Measurements from ENCODE around the gene FKBP8.
A peak's percentile ranks its signal among the peaks of the same experiment; 100 is the strongest.
"Not testable (repeated sequence)": the region's sequence is repeated elsewhere in the genome, so short reads cannot be mapped to it uniquely, and the experiment has no call there.

The FKBP8 gene

DNA sequence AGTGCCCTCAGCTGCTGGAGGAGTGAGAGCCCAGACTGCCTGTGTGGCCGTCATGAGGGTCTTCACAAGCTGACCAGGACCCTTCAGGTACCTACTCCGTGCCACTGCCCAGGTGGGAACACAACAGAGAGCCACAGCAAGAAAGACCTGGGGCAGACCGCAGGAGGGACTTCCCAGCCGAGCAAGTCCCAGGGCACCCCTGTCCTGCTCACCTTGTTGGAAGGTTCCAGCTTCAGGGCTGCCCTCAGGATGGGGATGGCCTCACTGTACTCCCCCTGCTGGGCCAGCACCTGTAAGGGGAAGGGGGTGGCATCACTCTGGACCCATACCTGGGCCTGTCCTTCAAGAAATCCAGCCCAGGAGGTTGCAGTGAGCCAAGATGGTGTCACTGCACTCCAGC, 10.3 kb downstream of the FKBP8 start:
- DNase-seq (ENCODE audit: low read depth): no peak
- Histone ChIP-seq H3K36me3 (ENCODE audit: control insufficient read depth, insufficient read depth, low read length, severe bottlenecking) (peaks cover 39% of the 10 kb centered on the region), H3K27me3 (replicated peaks; ENCODE audit: control insufficient read depth, insufficient read depth, low read length) (no peaks in the 10 kb centered on the region), H3K4me1 (ENCODE audit: control insufficient read depth, insufficient read depth, low read length) (no peaks in the 10 kb centered on the region), H3K4me3 (ENCODE audit: low read length) (no peak overlapping the region), H3K9ac (ENCODE audit: low read length) (no peak overlapping the region), H3K9me3 (ENCODE audit: control insufficient read depth, low read length) (no peaks in the 10 kb centered on the region)

DNA sequence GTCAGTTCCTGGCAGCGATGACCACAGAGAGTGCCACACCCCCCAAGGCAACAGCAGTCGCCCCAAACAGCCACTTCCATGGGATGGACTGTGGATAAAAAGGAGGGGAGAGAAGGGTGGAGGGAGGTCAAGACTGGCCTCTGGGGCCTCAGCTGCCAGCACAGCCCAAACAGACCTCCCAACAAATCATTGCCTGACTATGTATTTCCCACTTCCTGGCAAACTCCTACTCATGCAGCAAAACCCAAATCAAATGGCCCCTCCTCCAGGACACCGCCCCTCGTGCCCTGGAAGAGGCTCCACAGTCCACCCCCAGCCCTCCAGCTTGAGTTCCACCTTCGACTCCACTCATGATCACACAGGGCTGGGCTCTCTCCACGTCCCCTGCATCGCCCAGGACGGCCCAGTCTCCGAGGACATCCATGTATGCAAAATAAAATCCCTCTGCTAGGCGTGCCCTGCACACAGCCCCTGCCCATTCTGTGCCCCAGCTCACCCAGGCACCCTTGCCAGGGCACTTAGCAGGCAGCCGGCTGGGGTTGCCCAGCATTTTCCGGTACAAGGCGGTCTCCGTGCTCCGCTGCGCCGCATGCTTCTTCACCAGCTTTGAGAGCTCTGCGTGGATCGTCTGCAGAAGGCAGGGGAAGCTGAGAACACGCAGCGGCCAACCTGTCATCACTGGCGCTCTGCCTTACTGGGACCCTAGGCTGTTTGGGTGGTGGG, 11.0 kb downstream of the FKBP8 start:
- no peaks in the 10 kb centered on the region for H3K4me1 ChIP-seq (ENCODE audit: control insufficient read depth, insufficient read depth, low read length)
- DNase-seq (ENCODE audit: low read depth): no peak
- peaks cover 31% of the 10 kb centered on the region for H3K36me3 ChIP-seq (ENCODE audit: control insufficient read depth, insufficient read depth, low read length, severe bottlenecking)
- no peaks in the 10 kb centered on the region for H3K27me3 ChIP-seq (replicated peaks; ENCODE audit: control insufficient read depth, insufficient read depth, low read length)
- no peak overlapping the region for H3K9ac ChIP-seq (ENCODE audit: low read length)
- no peaks in the 10 kb centered on the region for H3K9me3 ChIP-seq (ENCODE audit: control insufficient read depth, low read length)
- no peak overlapping the region for H3K4me3 ChIP-seq (ENCODE audit: low read length)

DNA sequence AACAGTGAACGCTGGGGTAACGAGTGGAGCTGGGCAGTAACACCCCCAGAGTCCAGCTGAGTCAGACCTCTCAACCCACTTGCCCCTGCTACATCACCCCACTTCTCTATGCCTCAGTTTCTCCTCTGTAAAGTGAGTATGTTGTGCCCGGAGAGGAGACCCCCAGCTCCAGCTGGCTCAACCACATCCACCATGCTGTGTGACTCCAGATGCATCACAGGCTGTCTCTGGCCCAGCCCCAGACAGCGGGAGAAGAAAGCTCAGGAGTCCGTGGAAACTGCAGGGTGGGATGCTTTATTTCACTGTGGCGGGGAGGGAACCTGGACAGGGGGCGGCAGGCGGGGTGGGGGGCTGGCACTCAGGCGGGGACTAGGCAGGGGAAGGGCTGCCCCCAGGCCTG, 11.9 kb downstream of the FKBP8 start:
- no peak for DNase-seq (ENCODE audit: low read depth)
- Histone ChIP-seq H3K4me1 (ENCODE audit: control insufficient read depth, insufficient read depth, low read length) (no peaks in the 10 kb centered on the region), H3K36me3 (ENCODE audit: control insufficient read depth, insufficient read depth, low read length, severe bottlenecking) (peaks cover 25% of the 10 kb centered on the region), H3K4me3 (ENCODE audit: low read length) (no peak overlapping the region), H3K27me3 (replicated peaks; ENCODE audit: control insufficient read depth, insufficient read depth, low read length) (no peaks in the 10 kb centered on the region), H3K9me3 (ENCODE audit: control insufficient read depth, low read length) (no peaks in the 10 kb centered on the region), H3K9ac (ENCODE audit: low read length) (no peak overlapping the region)

DNA sequence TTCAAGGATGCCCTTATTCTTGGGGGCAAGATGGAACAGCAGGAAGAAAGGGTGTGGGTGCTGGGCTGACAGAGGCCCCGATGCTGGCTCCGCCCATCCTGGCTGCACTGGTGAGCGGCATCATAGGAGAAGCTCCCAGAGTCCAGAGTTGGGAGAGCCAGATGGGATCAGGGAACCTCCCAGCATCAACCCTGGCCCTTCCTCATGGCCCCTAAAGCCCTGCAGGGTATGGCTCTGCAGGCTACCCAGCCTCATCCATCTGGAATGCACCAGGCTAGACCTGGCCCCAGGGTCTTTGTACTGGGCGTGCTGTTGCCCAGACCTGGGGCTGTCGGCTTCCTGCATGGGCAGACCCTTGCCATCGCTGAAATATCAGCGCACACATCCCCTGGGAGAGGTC, 13.6 kb downstream of the FKBP8 start:
- Histone ChIP-seq H3K27me3 (replicated peaks; ENCODE audit: control insufficient read depth, insufficient read depth, low read length) (no peaks in the 10 kb centered on the region), H3K4me3 (ENCODE audit: low read length) (no peak overlapping the region), H3K9ac (ENCODE audit: low read length) (no peak overlapping the region), H3K4me1 (ENCODE audit: control insufficient read depth, insufficient read depth, low read length) (no peaks in the 10 kb centered on the region), H3K9me3 (ENCODE audit: control insufficient read depth, low read length) (no peaks in the 10 kb centered on the region), H3K36me3 (ENCODE audit: control insufficient read depth, insufficient read depth, low read length, severe bottlenecking) (peaks cover 16% of the 10 kb centered on the region)
- no peak for DNase-seq (ENCODE audit: low read depth)

DNA sequence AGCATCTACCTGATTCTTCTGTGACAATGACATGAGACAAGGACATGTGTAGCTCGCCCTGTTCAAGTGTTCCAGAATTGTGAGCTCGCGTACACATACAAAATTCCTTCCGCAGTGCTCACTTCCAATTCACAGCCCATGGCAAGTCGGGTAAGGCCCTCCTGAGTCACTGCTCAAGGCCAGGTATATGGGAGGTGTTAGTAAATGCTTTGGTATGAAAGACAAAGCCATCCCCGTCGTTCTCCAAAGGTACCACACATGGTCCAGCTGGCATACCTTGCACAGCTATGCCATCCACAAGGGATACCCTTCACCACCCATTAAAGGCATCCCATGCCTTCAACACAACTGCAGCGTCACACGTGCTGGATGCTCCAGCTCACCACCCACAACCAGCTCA, 17.1 kb downstream of the FKBP8 start:
- peaks cover 2% of the 10 kb centered on the region for H3K36me3 ChIP-seq (ENCODE audit: control insufficient read depth, insufficient read depth, low read length, severe bottlenecking)
- H3K27me3 ChIP-seq (replicated peaks; ENCODE audit: control insufficient read depth, insufficient read depth, low read length): no peaks in the 10 kb centered on the region
- no peaks in the 10 kb centered on the region for H3K4me1 ChIP-seq (ENCODE audit: control insufficient read depth, insufficient read depth, low read length)
- H3K9me3 ChIP-seq (ENCODE audit: control insufficient read depth, low read length): no peaks in the 10 kb centered on the region
- no peak for DNase-seq (ENCODE audit: low read depth)
- H3K9ac ChIP-seq (ENCODE audit: low read length): no peak overlapping the region
- H3K4me3 ChIP-seq (ENCODE audit: low read length): no peak overlapping the region

DNA sequence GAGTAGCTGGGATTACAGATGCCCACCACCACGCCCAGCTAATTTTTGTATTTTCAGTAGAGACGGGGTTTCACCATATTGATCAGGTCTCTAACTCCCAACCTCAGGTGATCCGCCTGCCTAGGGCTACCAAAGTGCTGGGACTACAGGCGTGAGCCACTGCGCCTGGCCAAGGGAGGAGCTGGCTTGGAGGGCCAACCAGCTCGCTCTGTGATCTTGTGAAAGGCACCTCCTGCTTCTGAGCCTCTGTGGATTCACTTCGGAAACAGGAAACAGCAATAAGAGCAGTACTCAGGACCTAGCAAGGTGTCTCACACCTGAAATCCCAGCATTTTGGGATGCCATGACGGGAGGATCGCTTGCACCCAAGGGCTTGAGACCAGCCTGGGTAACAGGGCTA, 19.5 kb downstream of the FKBP8 start:
- Histone ChIP-seq H3K9me3 (ENCODE audit: control insufficient read depth, low read length) (no peaks in the 10 kb centered on the region), H3K4me3 (ENCODE audit: low read length) (no peak overlapping the region), H3K27me3 (replicated peaks; ENCODE audit: control insufficient read depth, insufficient read depth, low read length) (no peaks in the 10 kb centered on the region), H3K9ac (ENCODE audit: low read length) (no peak overlapping the region), H3K4me1 (ENCODE audit: control insufficient read depth, insufficient read depth, low read length) (peaks cover 15% of the 10 kb centered on the region), H3K36me3 (ENCODE audit: control insufficient read depth, insufficient read depth, low read length, severe bottlenecking) (no peaks in the 10 kb centered on the region)
- DNase-seq (ENCODE audit: low read depth): no peak

DNA sequence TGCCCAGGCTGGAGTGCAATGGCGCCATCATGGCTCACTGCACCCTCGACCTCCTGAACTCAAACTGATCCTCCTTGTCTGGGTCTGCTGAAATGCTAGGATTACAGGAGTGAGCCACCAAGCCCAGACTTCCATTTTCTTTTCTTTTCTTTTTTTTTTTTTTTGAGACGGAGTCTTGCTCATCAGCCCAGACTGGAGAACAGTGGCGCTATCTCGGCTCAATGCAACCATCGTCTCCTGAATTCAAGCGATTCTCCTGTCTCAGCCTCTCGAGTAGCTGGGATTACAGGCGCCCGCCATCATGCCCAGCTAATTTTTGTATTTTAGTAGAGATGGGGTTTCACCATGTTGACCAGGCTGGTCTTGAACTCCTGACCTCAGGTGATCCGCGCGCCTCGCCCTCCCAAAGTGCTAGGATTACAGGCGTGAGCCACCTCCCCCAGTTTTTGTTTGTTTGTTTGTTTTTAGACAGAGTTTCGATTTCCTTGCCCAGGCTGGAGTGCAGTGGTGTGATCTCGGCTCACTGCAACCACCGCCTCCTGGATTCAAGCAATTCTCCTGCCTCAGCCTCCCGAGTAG, 20.4 kb downstream of the FKBP8 start:
- Histone ChIP-seq H3K4me1 (ENCODE audit: control insufficient read depth, insufficient read depth, low read length) (peaks cover 17% of the 10 kb centered on the region), H3K9ac (ENCODE audit: low read length) (peak overlapping the region; percentile 77), H3K4me3 (ENCODE audit: low read length) (peak overlapping the region; percentile 68)
- DNase-seq (ENCODE audit: low read depth); H3K9me3 ChIP-seq (ENCODE audit: control insufficient read depth, low read length); H3K36me3 ChIP-seq (ENCODE audit: control insufficient read depth, insufficient read depth, low read length, severe bottlenecking); H3K27me3 ChIP-seq (replicated peaks; ENCODE audit: control insufficient read depth, insufficient read depth, low read length): not testable (repeated sequence)

DNA sequence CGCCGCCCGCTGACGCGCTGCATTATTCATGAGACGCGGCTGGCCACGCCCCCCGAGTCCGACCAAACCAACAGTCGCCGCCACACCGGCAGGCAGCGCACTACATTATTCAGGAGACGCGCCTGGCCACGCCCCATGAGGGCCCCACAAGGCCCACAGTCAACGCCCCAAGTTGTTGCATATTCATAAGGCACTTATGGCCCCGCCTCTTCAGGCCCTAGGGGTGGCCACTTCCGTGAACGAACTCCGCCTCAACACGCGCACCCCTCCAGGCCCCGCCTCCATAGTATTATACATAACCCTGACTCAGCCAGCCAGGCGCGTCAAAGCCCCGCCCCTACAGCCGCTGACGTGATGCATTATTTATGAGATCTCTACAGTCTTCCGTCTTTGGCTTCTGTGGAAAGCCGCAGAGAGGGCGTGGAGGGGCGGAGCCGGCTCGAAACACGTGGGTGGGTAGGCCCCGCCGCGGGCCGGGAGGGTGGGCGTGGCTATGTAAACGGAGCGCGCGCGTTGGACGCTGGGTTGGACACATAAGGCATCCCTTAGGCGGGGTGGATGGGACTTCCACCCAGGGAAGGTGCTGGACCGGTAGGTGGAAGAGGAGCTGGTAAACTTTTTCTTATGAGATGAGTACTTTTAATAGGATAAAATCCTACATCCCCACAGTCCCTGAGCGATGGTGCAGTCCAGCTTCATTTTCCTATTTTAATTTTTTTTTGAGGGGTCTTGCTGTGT, 21.1 kb downstream of the FKBP8 start:
- Histone ChIP-seq H3K4me3 (ENCODE audit: low read length) (peak overlapping the region; percentile 99), H3K36me3 (ENCODE audit: control insufficient read depth, insufficient read depth, low read length, severe bottlenecking) (no peaks in the 10 kb centered on the region), H3K4me1 (ENCODE audit: control insufficient read depth, insufficient read depth, low read length) (peaks cover 17% of the 10 kb centered on the region), H3K9me3 (ENCODE audit: control insufficient read depth, low read length) (no peaks in the 10 kb centered on the region), H3K9ac (ENCODE audit: low read length) (peak overlapping the region; percentile 99), H3K27me3 (replicated peaks; ENCODE audit: control insufficient read depth, insufficient read depth, low read length) (no peaks in the 10 kb centered on the region)
- DNase-seq (ENCODE audit: low read depth): peak; percentile 100

DNA sequence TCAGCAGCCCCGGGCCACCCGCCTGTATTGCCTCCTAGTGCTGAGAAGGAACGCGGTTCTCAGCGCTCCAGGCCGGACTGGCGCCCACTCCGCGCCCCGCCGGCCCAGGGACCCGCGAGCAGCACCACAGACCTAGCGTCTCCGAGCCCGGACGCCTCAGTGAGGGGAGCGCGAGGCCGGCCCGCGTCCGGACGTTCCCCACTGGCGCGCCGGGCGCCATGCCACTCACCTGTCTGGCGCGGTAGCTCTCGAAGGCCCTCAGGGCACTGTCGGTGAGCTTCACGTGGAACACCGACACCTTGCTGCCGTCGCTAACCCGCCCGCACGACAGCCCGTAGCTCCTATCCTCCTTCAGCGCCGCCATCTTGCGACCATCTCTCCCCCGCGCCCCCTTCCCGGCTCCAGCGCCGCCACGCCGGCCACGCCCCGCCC, 21.7 kb downstream of the FKBP8 start, which contains the start of gene ELL:
TSS of gene ELL (minus strand) at position 379 of the 432 bp plus-strand sequence. CDS start at position 364, 15 bp downstream.
- Histone ChIP-seq H3K27me3 (replicated peaks; ENCODE audit: control insufficient read depth, insufficient read depth, low read length) (no peaks in the 10 kb centered on the region), H3K4me1 (ENCODE audit: control insufficient read depth, insufficient read depth, low read length) (peaks cover 17% of the 10 kb centered on the region), H3K9ac (ENCODE audit: low read length) (peak within 1 kb of the TSS; percentile 99), H3K9me3 (ENCODE audit: control insufficient read depth, low read length) (no peaks in the 10 kb centered on the region), H3K36me3 (ENCODE audit: control insufficient read depth, insufficient read depth, low read length, severe bottlenecking) (no peaks in the 10 kb centered on the region), H3K4me3 (ENCODE audit: low read length) (peak within 1 kb of the TSS; percentile 99)
- no peak for DNase-seq (ENCODE audit: low read depth)

DNA sequence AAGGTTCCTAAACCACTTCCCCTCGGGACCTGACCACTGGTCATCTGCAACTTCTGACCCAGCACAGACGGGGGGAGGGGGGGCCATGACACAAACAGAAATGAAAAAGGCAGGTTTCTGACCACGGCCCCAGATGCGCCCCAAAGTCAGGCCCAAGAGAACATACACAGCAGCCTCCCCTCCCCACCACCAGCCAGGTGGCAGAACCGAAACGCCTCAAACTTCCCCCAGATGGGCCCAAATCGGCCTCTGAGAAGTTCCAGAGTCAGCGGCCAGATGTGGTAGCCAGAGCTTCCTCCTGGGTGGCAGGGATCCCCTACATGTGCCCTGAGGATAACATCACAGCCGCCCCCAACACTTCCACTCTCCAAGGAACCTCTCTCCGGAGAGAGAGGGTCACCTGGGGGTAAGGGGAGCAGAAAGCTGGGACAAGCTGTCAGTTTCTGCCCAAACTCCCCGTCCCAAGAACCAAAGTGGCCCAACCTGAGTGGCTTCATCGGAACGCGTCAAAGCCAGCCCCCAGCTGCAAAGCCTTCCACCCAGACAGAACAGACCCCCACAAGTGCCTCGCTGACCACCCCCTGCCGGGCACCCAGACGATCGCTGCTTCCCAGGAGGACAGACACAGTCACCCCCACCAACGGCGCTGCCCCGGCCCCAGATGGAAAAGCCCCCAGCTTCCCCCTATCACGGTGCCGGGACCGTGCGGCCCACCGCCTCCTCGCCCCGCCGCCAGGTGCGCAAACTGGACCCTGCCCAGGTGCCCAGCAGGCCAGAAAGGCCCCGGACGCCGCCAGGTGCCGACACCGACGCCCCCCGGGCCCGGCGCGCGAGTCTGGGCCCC, 22.3 kb downstream of the FKBP8 start:
- peak overlapping the region; percentile 99 for H3K4me3 ChIP-seq (ENCODE audit: low read length)
- DNase-seq (ENCODE audit: low read depth): peak; percentile 60
- H3K9me3 ChIP-seq (ENCODE audit: control insufficient read depth, low read length): no peaks in the 10 kb centered on the region
- peaks cover 19% of the 10 kb centered on the region for H3K4me1 ChIP-seq (ENCODE audit: control insufficient read depth, insufficient read depth, low read length)
- H3K9ac ChIP-seq (ENCODE audit: low read length): peak overlapping the region; percentile 99
- H3K27me3 ChIP-seq (replicated peaks; ENCODE audit: control insufficient read depth, insufficient read depth, low read length): no peaks in the 10 kb centered on the region
- H3K36me3 ChIP-seq (ENCODE audit: control insufficient read depth, insufficient read depth, low read length, severe bottlenecking): no peaks in the 10 kb centered on the region

All from adipocyte (in vitro differentiated cells).